Measurements from ENCODE around the gene TFF1.

- TF ChIP-seq CTCF (IDR thresholded peaks at IDR 0.05; ENCODE audit: low read length) (no peak), EZH2 (optimal IDR thresholded peaks at IDR 0.05; ENCODE audit: low read depth, low read length) (no peak)
These were observed 49.4 kb downstream of the TFF1 start for GRCh38 chr21:42316891-42317290.
